Measurements from ENCODE around the gene CFAP99. TPM values are rescaled to one million over a fixed set of nuclear protein-coding genes. Genes with fewer than 3 reads are reported as not detected.

CFAP99 gene
- total and polyA plus RNA-seq, 2 of the 8 experiments (the other 6 are each of a cell fraction or from before 2014, with no cell fraction given): not detected

DNA sequence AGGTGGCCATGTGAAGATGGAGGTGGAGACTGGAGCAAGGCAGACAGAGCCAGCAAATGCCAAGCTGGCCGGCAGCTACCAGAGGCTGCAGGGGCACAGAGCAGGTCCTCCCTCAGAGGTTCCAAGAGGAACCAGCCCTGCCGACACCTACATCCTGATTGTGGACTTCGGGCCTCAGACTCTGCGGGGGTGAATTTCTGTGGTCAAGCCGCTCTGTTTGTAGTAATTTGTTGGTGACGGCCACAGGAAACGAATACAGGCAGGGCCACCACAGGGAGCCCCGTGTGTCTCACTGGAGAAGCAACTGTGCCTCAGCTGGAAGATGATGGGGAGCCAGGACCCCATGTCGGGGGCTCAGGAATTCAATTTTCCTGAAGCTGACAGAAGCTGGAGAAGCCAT, 28.6 kb upstream of the CFAP99 start:
- Histone ChIP-seq H3K14ac (ENCODE audit: insufficient read length) (no peak overlapping the region), H3K27ac (ENCODE audit: low read depth, low read length) (no peak overlapping the region), H3K9me3 (ENCODE audit: insufficient read depth in 2 of 2, low read depth in 1 of 2, low read length in 1 of 2) (no peaks in the 10 kb centered on the region), H3K36me3 (ENCODE audit: control insufficient read depth in 2 of 4, insufficient read depth in 4 of 4, low read length in 3 of 4) (no peaks in the 10 kb centered on the region), H2BK120ac (replicated peaks; ENCODE audit: low read depth, low read length) (no peak overlapping the region), H3K4me1 (replicated peaks in 1 of 4; ENCODE audit: control insufficient read depth in 3 of 4, insufficient read depth in 4 of 4, low read length in 3 of 4) (peaks cover 0 to 33% (median 14%) of the 10 kb centered on the region in 4 experiments; a peak in 6 of 7 replicates), H3K4me3 (ENCODE audit: extremely low read depth in 1 of 4, insufficient read depth in 2 of 4, low read depth in 3 of 4, low read length in 4 of 4) (no peak overlapping the region), H2AFZ (ENCODE audit: low read length) (no peak overlapping the region), H2BK12ac (ENCODE audit: low read depth, low read length) (no peak overlapping the region), H2BK5ac (ENCODE audit: low read depth, low read length) (no peak overlapping the region), H3K4ac (replicated peaks; ENCODE audit: insufficient read length, low read depth, low read length) (no peak overlapping the region), H3K79me1 (ENCODE audit: low read depth, low read length) (peaks cover 5% of the 10 kb centered on the region; the same call in 1 of the 2 replicates), H3K4me2 (ENCODE audit: insufficient read depth in 1 of 2, low read depth in 2 of 2, low read length in 2 of 2) (no peak overlapping the region; a peak in 1 of 4 replicates), H3K27me3 (replicated peaks in 1 of 4; ENCODE audit: control insufficient read depth in 3 of 4, extremely low read depth in 1 of 4, insufficient read depth in 3 of 4, low read length in 3 of 4) (no peaks in the 10 kb centered on the region), H4K91ac (replicated peaks; ENCODE audit: insufficient read length, low read length) (no peak overlapping the region), H3K56ac (replicated peaks; ENCODE audit: insufficient read length, low read depth, low read length) (no peak overlapping the region), H4K5ac (ENCODE audit: insufficient read length, low read depth, low read length) (no peak overlapping the region), H4K8ac (ENCODE audit: extremely low read depth, insufficient read depth, low read length) (no peak overlapping the region), H2AK5ac (ENCODE audit: low read depth, low read length) (0 out of 2 replicates have a peak overlapping the region, but pooled peaks have one; percentile 29), H3K79me2 (ENCODE audit: control insufficient read depth in 1 of 2, insufficient read depth in 2 of 2, low read length in 2 of 2) (no peaks in the 10 kb centered on the region), H4K20me1 (replicated peaks in 1 of 2; ENCODE audit: control insufficient read depth in 1 of 2, insufficient read depth in 2 of 2, low read length in 2 of 2) (no peaks in the 10 kb centered on the region), H3K9ac (replicated peaks in 1 of 4; ENCODE audit: extremely low read depth in 1 of 4, low read depth in 3 of 4, low read length in 3 of 4) (no peak overlapping the region), H3K18ac (ENCODE audit: extremely low read depth, low read length) (no peak overlapping the region; the same call in 1 of the 2 replicates), H3K23ac (ENCODE audit: insufficient read length) (no peak overlapping the region), H2BK20ac (ENCODE audit: low read length) (no peak overlapping the region), H2BK15ac (ENCODE audit: low read length) (no peak overlapping the region), H3K23me2 (ENCODE audit: low read depth, low read length) (peaks cover 6% of the 10 kb centered on the region; the same call in 1 of the 2 replicates)
- POLR2A ChIA-PET (ENCODE audit: partially characterized antibody): no interaction called here
- CTCF ChIA-PET (ENCODE audit: partially characterized antibody): interaction anchor here (1.4 to 1.9 kb wide), 2 partner anchors 10 to 170 kb away, joined by 5 to 6 read pairs; no protein-coding TSS in a partner anchor
- no peak for TF ChIP-seq CBX5 (IDR thresholded peaks at IDR 0.05; ENCODE audit: low read depth, low read length)
- TF ChIP-seq CTBP2 (IDR thresholded peaks at IDR 0.05; ENCODE audit: borderline replicate concordance, insufficient read depth, insufficient read length, low read length): no peak
- TF ChIP-seq, protein P1, sequence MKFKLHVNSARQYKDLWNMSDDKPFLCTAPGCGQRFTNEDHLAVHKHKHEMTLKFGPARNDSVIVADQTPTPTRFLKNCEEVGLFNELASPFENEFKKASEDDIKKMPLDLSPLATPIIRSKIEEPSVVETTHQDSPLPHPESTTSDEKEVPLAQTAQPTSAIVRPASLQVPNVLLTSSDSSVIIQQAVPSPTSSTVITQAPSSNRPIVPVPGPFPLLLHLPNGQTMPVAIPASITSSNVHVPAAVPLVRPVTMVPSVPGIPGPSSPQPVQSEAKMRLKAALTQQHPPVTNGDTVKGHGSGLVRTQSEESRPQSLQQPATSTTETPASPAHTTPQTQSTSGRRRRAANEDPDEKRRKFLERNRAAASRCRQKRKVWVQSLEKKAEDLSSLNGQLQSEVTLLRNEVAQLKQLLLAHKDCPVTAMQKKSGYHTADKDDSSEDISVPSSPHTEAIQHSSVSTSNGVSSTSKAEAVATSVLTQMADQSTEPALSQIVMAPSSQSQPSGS (IDR thresholded peaks at IDR 0.05; ENCODE audit: low read length): no peak
- TF ChIP-seq ASH2L (IDR thresholded peaks at IDR 0.05; ENCODE audit: low read length): no peak
- no peak for TF ChIP-seq BRCA1 (IDR thresholded peaks at IDR 0.05; ENCODE audit: low read depth, low read length)
- TF ChIP-seq CHD2 (IDR thresholded peaks at IDR 0.05; ENCODE audit: low read length): no peak
- TF ChIP-seq, protein P2, sequence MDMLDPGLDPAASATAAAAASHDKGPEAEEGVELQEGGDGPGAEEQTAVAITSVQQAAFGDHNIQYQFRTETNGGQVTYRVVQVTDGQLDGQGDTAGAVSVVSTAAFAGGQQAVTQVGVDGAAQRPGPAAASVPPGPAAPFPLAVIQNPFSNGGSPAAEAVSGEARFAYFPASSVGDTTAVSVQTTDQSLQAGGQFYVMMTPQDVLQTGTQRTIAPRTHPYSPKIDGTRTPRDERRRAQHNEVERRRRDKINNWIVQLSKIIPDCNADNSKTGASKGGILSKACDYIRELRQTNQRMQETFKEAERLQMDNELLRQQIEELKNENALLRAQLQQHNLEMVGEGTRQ (IDR thresholded peaks at IDR 0.05; ENCODE audit: low read length): no peak
- TF ChIP-seq SP1 (IDR thresholded peaks at IDR 0.05; ENCODE audit: low read depth, low read length): no peak
- TF ChIP-seq, protein P3, sequence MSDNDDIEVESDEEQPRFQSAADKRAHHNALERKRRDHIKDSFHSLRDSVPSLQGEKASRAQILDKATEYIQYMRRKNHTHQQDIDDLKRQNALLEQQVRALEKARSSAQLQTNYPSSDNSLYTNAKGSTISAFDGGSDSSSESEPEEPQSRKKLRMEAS (IDR thresholded peaks at IDR 0.05): no peak
- 79% methylated on average over 9 of the region's 9 CpGs; no CpG with 5 or more reads in 1 of the 2 experiments for WGBS, 2 experiments (ENCODE audit: extremely low coverage in 1 of 2, insufficient coverage in 1 of 2, insufficient read length in 1 of 2, insufficient replicate concordance in 2 of 2, low coverage in 1 of 2, low lambda C conversion rate in 2 of 2, missing lambda C conversion rate in 1 of 2)
- FAIRE-seq (no peak), DNase-seq (ENCODE audit: low read depth in 1 of 2, low spot score in 2 of 2) (no peak)

Measured in H1 (cell line).